ENCODE results near the gene FOXO4.

DNA sequence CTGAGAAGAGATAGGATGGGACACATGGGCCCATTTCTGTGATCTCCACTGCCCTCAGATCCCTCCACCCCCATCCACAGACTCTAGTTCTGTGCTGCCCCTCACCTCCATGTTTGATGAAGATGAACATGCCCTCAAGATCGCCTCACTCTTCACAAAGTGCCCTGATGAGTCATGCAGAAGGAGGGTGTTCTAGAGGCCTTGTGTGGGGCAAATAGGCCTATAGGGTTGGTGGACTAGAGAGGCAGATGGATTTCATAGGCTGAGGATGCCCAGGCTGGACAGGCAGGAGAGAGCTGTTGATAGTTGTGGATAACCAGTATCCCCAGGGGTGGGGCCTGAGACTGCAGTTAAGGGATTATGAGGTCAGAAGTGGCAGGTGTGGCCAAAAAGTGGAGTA is 10.8 kb downstream of the FOXO4 start, which contains the start of gene CXorf65:
- TF ChIP-seq CTCF (IDR thresholded peaks at IDR 0.05 in 2 of 3, conservative IDR thresholded peaks at IDR 0.05 in 1 of 3; ENCODE audit: control insufficient read depth in 2 of 3, extremely low read depth in 1 of 3, insufficient read depth in 1 of 3, low read depth in 3 of 3, low read length in 3 of 3) (no peak), RAD21 (IDR thresholded peaks at IDR 0.05; ENCODE audit: insufficient read depth, low read depth, low read length) (no peak), CBX3 (IDR thresholded peaks at IDR 0.05; ENCODE audit: borderline replicate concordance, low read depth) (no peak), ATF3 (IDR thresholded peaks at IDR 0.05; ENCODE audit: borderline replicate concordance, extremely low read depth, low read depth, low read length) (no peak), NR2C2 (IDR thresholded peaks at IDR 0.05; ENCODE audit: borderline replicate concordance, control insufficient read depth, insufficient read length, low read depth) (no peak), NRF1 (conservative IDR thresholded peaks at IDR 0.05; ENCODE audit: low read depth, low read length) (no peak), EZH2 (IDR thresholded peaks at IDR 0.05; ENCODE audit: borderline replicate concordance, control insufficient read depth, low read depth, low read length) (no peak), MXI1 (IDR thresholded peaks at IDR 0.05; ENCODE audit: low read depth, low read length) (no peak), POLR2A (IDR thresholded peaks at IDR 0.05; ENCODE audit: low read depth, low read length) (no peak; the same call in 1 of the 2 replicates), POLR2AphosphoS5 (IDR thresholded peaks at IDR 0.05; ENCODE audit: low read length) (no peak)
- TF ChIP-seq, protein P1, sequence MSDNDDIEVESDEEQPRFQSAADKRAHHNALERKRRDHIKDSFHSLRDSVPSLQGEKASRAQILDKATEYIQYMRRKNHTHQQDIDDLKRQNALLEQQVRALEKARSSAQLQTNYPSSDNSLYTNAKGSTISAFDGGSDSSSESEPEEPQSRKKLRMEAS (IDR thresholded peaks at IDR 0.05; ENCODE audit: low read depth, low read length) = no peak

Data from GM12878 (cell line).